Measurements from ENCODE around the gene ATXN7L1. TPM values are rescaled to one million over a fixed set of nuclear protein-coding genes. Genes with fewer than 3 reads are reported as not detected.

ATXN7L1 gene
- total RNA-seq, 6 experiments from 2014 or later: 7.1 to 15.7 (median 11.0) TPM

- Histone ChIP-seq H3K27me3 (no peaks in the 10 kb centered on the region), H3K36me3 (no peaks in the 10 kb centered on the region), H3K4me3 (no peak overlapping the region), H3K4me1 (peaks cover 0 to 13% (median 0%) of the 10 kb centered on the region in 4 donors), H3K9me3 (no peaks in the 10 kb centered on the region), H3K27ac (no peak overlapping the region)
- TF ChIP-seq POLR2A (IDR thresholded peaks at IDR 0.05): no peak
- TF ChIP-seq, protein P1, sequence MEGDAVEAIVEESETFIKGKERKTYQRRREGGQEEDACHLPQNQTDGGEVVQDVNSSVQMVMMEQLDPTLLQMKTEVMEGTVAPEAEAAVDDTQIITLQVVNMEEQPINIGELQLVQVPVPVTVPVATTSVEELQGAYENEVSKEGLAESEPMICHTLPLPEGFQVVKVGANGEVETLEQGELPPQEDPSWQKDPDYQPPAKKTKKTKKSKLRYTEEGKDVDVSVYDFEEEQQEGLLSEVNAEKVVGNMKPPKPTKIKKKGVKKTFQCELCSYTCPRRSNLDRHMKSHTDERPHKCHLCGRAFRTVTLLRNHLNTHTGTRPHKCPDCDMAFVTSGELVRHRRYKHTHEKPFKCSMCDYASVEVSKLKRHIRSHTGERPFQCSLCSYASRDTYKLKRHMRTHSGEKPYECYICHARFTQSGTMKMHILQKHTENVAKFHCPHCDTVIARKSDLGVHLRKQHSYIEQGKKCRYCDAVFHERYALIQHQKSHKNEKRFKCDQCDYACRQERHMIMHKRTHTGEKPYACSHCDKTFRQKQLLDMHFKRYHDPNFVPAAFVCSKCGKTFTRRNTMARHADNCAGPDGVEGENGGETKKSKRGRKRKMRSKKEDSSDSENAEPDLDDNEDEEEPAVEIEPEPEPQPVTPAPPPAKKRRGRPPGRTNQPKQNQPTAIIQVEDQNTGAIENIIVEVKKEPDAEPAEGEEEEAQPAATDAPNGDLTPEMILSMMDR (IDR thresholded peaks at IDR 0.05): no peak
- intact Hi-C loops (cut with DNase I): no loop called here
- DNase-seq (no peak), ATAC-seq (no peak)
- 96% methylated on average over 3 of the region's 4 CpGs for WGBS (ENCODE audit: insufficient coverage, low coverage, low lambda C conversion rate, missing lambda C conversion rate)
Measured at GRCh38 chr7:105862770-105863169, 13.6 kb downstream of the ATXN7L1 start.

- DNase-seq: no peak
- Histone ChIP-seq H3K27me3 (no peaks in the 10 kb centered on the region), H3K4me3 (no peak overlapping the region), H3K36me3 (no peaks in the 10 kb centered on the region), H3K4me1 (peaks cover 0 to 13% (median 0%) of the 10 kb centered on the region in 4 donors), H3K9me3 (no peaks in the 10 kb centered on the region), H3K27ac (no peak overlapping the region)
- TF ChIP-seq, protein P1 (IDR thresholded peaks at IDR 0.05): no peak
- TF ChIP-seq POLR2A (IDR thresholded peaks at IDR 0.05): no peak
- no peak for ATAC-seq
- WGBS (ENCODE audit: insufficient coverage, low coverage, low lambda C conversion rate, missing lambda C conversion rate): 71% methylated on average over 3 of the region's 5 CpGs
- intact Hi-C loops (cut with DNase I): no loop called here
Measured at GRCh38 chr7:105862276-105862675, 14.1 kb downstream of the ATXN7L1 start.

DNA sequence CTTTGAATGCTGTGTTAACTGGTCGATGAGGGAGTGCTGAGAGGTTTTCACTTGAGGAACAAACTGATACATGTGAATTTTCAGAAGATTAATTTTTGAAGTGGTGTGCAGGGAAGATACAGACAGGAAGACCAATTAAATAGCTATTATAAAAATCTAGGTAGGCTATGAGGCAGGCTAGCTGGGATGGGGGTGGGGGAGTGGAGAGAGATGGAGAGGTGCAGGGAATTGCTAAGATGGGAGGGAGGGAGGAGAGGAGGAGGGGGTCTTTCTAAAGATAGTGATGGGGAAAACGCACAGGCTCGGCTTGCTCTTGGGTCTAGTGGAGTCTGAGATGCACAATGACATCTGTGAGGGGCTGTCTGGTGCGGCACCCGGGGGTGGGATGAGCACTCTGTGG is 15.2 kb downstream of the ATXN7L1 start:
- Histone ChIP-seq H3K27me3 (no peaks in the 10 kb centered on the region), H3K36me3 (no peaks in the 10 kb centered on the region), H3K4me3 (no peak overlapping the region), H3K9me3 (no peaks in the 10 kb centered on the region), H3K27ac (no peak overlapping the region), H3K4me1 (peaks cover 0 to 4% (median 0%) of the 10 kb centered on the region in 4 donors)
- intact Hi-C loops (cut with DNase I): no loop called here
- TF ChIP-seq, protein P1 (IDR thresholded peaks at IDR 0.05): no peak
- no peak for TF ChIP-seq POLR2A (IDR thresholded peaks at IDR 0.05)
- no peak for DNase-seq
- WGBS (ENCODE audit: insufficient coverage, low coverage, low lambda C conversion rate, missing lambda C conversion rate): 71% methylated on average over 1 of the region's 5 CpGs
- ATAC-seq: no peak

- no peak for ATAC-seq
Measured at GRCh38 chr7:105860793-105861192, 15.6 kb downstream of the ATXN7L1 start.

More at GRCh38 chr7:105860793-105861192, 15.6 kb downstream of the ATXN7L1 start:
- H3K27me3 ChIP-seq: no peaks in the 10 kb centered on the region
- H3K27ac ChIP-seq: no peak overlapping the region
- WGBS (ENCODE audit: insufficient coverage, low coverage, low lambda C conversion rate, missing lambda C conversion rate): 82% methylated on average over 8 of the region's 8 CpGs
- no peaks in the 10 kb centered on the region for H3K36me3 ChIP-seq
- no peak overlapping the region for H3K4me3 ChIP-seq
- intact Hi-C loops (cut with DNase I): no loop called here
- no peaks in the 10 kb centered on the region for H3K9me3 ChIP-seq
- no peaks in the 10 kb centered on the region for H3K4me1 ChIP-seq
- TF ChIP-seq POLR2A (IDR thresholded peaks at IDR 0.05): no peak
- TF ChIP-seq, protein P1 (IDR thresholded peaks at IDR 0.05): no peak
- DNase-seq: no peak
